SK-N-SH (cell line): Measurements from ENCODE around the gene GNPDA2. TPM values are rescaled to one million over a fixed set of nuclear protein-coding genes. Genes with fewer than 3 reads are reported as not detected.

Experiments
- CTCF ChIA-PET: fragments of 300-600, 350-600 bp; formaldehyde crosslinking; extraction: SDS; loops from one replicate; lab custom pipeline; 2021; lab: Yijun Ruan, JAX
- POLR2A ChIA-PET: fragments of 350-600 bp; sonication (Branson Sonifier 250); formaldehyde crosslinking; extraction: SDS; loops from one replicate; lab custom pipeline; 2020; ENCODE audit warnings: antibody characterized with exemption, inconsistent platforms; lab: Yijun Ruan, JAX
- DNase-seq: peaks from one replicate; pipeline ENCODE4 v3.0.0; 2012
- H2AFZ ChIP-seq: fragments of 200-600 bp; sonication (generic); 2 replicates; pipeline ENCODE4 v1.8.1; 2016; ENCODE audit warnings: antibody characterized with exemption, mild to moderate bottlenecking, low read depth
- H3F3A ChIP-seq: fragments of 200-600 bp; sonication (generic); replicated peaks from 2 replicates; pipeline ENCODE3; 2016; ENCODE audit warnings: antibody characterized with exemption, mild to moderate bottlenecking; ENCODE audit not compliant: insufficient read depth
- H3K27ac ChIP-seq, 2 experiments: fragments of 200-500 bp in 1 of 2; fragments of 200-600 bp in 1 of 2; sonication (Bioruptor generic) in 1 of 2; sonication (generic), shearing (Covaris generic) in 1 of 2; 2 replicates each; pipeline versions ENCODE4 v1.5.1 to v1.6.1; 2014 to 2016; ENCODE audit warnings: low read depth in 2 of 2, inconsistent platforms in 1 of 2, low read length in 1 of 2, mild to moderate bottlenecking in 1 of 2, mixed read lengths in 1 of 2
- H3K27me3 ChIP-seq: fragments of 200-600 bp; sonication (generic), shearing (Covaris generic); 2 replicates; pipeline ENCODE4 v1.6.1; 2016; ENCODE audit warnings: mixed run types; ENCODE audit not compliant: insufficient read depth
- H3K36me3 ChIP-seq, 2 experiments: fragments of 200-500 bp in 1 of 2; fragments of 200-600 bp in 1 of 2; sonication (Bioruptor generic) in 1 of 2; sonication (generic) in 1 of 2; replicated peaks in 1 of 2; 2 replicates each; pipeline versions ENCODE3 to v1.5.1; 2014 to 2016; ENCODE audit warnings: low read length in 1 of 2, mild to moderate bottlenecking in 1 of 2; ENCODE audit not compliant: insufficient read depth in 2 of 2, control insufficient read depth in 1 of 2
- H3K4me1 ChIP-seq, 2 experiments: fragments of 200-500 bp in 1 of 2; fragments of 200-600 bp in 1 of 2; sonication (Bioruptor generic) in 1 of 2; sonication (generic), shearing (Covaris generic) in 1 of 2; 2 replicates each; pipeline versions ENCODE4 v1.5.1 to v1.6.1; 2014 to 2016; ENCODE audit warnings: low read depth in 1 of 2, low read length in 1 of 2, mixed run types in 1 of 2; ENCODE audit not compliant: insufficient read depth in 2 of 2, control insufficient read depth in 1 of 2
- H3K4me2 ChIP-seq: fragments of 200-600 bp; sonication (generic), shearing (Covaris generic); 2 replicates; pipeline ENCODE4 v1.6.1; 2017; ENCODE audit warnings: mixed run types
- H3K4me3 ChIP-seq, 2 experiments: fragments of 200-500 bp in 1 of 2; fragments of 200-600 bp in 1 of 2; sonication (Bioruptor generic) in 1 of 2; sonication (generic), shearing (Covaris generic) in 1 of 2; 2 replicates each; pipeline versions ENCODE4 v1.5.1 to v1.8.1; 2014 to 2016; ENCODE audit warnings: low read depth in 2 of 2, inconsistent platforms in 1 of 2, low read length in 1 of 2, mild to moderate bottlenecking in 1 of 2, mixed read lengths in 1 of 2, moderate library complexity in 1 of 2
- H3K79me2 ChIP-seq: fragments of 200-600 bp; sonication (generic); 2 replicates; pipeline ENCODE4 v1.8.1; 2017; ENCODE audit warnings: mild to moderate bottlenecking; ENCODE audit not compliant: insufficient read depth
- H3K9ac ChIP-seq: fragments of 200-600 bp; sonication (generic); 2 replicates; pipeline ENCODE4 v1.6.1; 2017; ENCODE audit warnings: mixed run types
- H3K9me2 ChIP-seq: fragments of 200-600 bp; sonication (generic); 2 replicates; pipeline ENCODE4 v1.6.1; 2017; ENCODE audit warnings: mixed run types
- H3K9me3 ChIP-seq: fragments of 200-600 bp; sonication (generic); 2 replicates; pipeline ENCODE4 v1.6.1; 2017; ENCODE audit warnings: mixed run types, mild to moderate bottlenecking, moderate library complexity
- H4K20me1 ChIP-seq: fragments of 200-600 bp; sonication (generic); 2 replicates; pipeline ENCODE4 v1.6.1; 2017; ENCODE audit warnings: mild to moderate bottlenecking, mixed run types; ENCODE audit not compliant: insufficient read depth
- GATA2 ChIP-seq: sonication (generic); formaldehyde crosslinking; IDR thresholded peaks from 2 replicates; pipeline ENCODE4 v1.5.0; 2020; ENCODE audit warnings: mild to moderate bottlenecking, missing genetic modification reagents
- NRF1 ChIP-seq: IDR thresholded peaks from 2 replicates; pipeline ENCODE4 v1.6.1; 2012; ENCODE audit warnings: low read depth, mild to moderate bottlenecking, low read length
- RCOR1 ChIP-seq: fragments of 150-350 bp; IDR thresholded peaks from 2 replicates; pipeline ENCODE4 v1.6.1; 2017; ENCODE audit warnings: antibody characterized with exemption, low read length
- RFX5 ChIP-seq: IDR thresholded peaks from 2 replicates; pipeline ENCODE4 v1.6.1; 2012; ENCODE audit warnings: mild to moderate bottlenecking, improper control_type of control experiment, low read length
- TAF1 ChIP-seq: IDR thresholded peaks from 2 replicates; pipeline ENCODE4 v1.6.1; 2012; ENCODE audit warnings: low read depth, mild to moderate bottlenecking, low read length, moderate library complexity, borderline replicate concordance
- WGBS: methylation state at CpG from one replicate; pipeline ENCODE4 v1.1.6; 2017; ENCODE audit warnings: low lambda C conversion rate; 5-methylcytosine and 5-hydroxymethylcytosine counted together
- polyA plus RNA-seq, 3 experiments: library from polyadenylated mRNA; depleted of rRNA; stranded (reverse); fragments of >200 nt; gene quantifications; 2 replicates each; pipeline ENCODE4 v1.2.3, GENCODE V29; 2012
- TF ChIP-seq, protein P1 (sequence below): fragments of 150-350 bp; IDR thresholded peaks from 2 replicates; pipeline ENCODE4 v1.6.1; 2017; ENCODE audit warnings: antibody characterized with exemption, low read length, low read depth, borderline replicate concordance
- TF ChIP-seq, protein P2 (sequence below): IDR thresholded peaks from 2 replicates; pipeline ENCODE4 v1.6.1; 2012; ENCODE audit warnings: mild to moderate bottlenecking, low read depth, low read length, moderate library complexity
- TF ChIP-seq, protein P3 (sequence below): fragments of 150-350 bp; IDR thresholded peaks from 2 replicates; pipeline ENCODE4 v1.6.1; 2016; ENCODE audit warnings: mild to moderate bottlenecking, low read depth, low read length

Gene GNPDA2
- polyA plus RNA-seq, 1 of the 3 experiments (the other 2 are of a cell fraction): 7.8 TPM

DNA sequence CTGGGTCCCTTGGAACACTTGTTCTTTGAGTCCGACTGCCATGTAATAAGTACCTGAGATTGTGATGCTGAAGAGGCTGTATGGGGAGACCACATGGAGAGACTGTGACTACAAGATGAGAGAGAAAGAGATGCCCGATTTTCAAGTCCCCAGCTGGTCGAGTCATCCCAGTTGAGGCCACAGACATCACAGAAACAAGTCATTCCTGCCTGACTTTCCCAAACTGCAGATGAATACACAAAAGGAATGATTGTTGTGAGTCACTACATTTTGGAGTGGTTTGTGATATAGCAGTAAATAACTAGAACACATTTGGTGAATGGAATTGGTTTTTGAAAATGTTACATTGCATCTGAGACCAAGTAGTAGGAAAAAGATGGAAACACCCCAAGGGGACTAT is 66.0 kb downstream of the GNPDA2 start:
- ChIA-PET CTCF (interaction anchor here (0.9 kb wide), 1 partner anchor 9 kb away, joined by 3 read pairs; no protein-coding TSS in a partner anchor), POLR2A (no interaction called here)
- no peak for DNase-seq

DNA sequence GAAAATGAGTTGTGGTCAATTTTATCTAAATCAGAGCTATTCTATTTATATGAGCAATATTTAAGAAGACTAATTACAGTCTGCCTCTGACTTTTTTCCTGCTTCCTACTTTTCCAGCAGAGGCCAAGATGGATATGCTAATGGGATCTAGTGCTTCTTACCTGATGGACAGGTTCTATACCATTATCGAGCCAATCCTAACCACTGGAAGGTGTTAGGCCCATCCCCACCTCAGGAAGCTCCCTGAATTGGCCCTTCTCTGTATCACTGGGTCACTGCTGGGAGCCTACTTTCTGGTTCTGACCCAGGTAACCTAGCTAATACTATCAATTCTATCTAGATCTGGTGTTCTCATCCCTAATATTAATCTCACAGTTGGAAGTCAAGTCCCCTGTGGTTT is 74.4 kb downstream of the GNPDA2 start:
- ChIA-PET CTCF (no interaction called here), POLR2A (no interaction called here)
- Histone ChIP-seq H3F3A (no peaks in the 10 kb centered on the region), H3K9me3 (no peaks in the 10 kb centered on the region), H3K4me2 (no peak overlapping the region), H3K27me3 (no peaks in the 10 kb centered on the region), H3K4me3 (no peak overlapping the region), H3K9ac (no peak overlapping the region), H3K9me2 (no peaks in the 10 kb centered on the region), H3K4me1 (no peaks in the 10 kb centered on the region), H3K27ac (no peak overlapping the region), H3K79me2 (no peaks in the 10 kb centered on the region), H3K36me3 (no peaks in the 10 kb centered on the region), H2AFZ (no peak overlapping the region), H4K20me1 (no peaks in the 10 kb centered on the region)
- 0% methylated on average over 1 of the region's 1 CpG for WGBS
- TF ChIP-seq NRF1: no peak
- TF ChIP-seq RFX5: no peak
- TF ChIP-seq, protein P1, sequence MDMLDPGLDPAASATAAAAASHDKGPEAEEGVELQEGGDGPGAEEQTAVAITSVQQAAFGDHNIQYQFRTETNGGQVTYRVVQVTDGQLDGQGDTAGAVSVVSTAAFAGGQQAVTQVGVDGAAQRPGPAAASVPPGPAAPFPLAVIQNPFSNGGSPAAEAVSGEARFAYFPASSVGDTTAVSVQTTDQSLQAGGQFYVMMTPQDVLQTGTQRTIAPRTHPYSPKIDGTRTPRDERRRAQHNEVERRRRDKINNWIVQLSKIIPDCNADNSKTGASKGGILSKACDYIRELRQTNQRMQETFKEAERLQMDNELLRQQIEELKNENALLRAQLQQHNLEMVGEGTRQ: no peak
- TF ChIP-seq, protein P2, sequence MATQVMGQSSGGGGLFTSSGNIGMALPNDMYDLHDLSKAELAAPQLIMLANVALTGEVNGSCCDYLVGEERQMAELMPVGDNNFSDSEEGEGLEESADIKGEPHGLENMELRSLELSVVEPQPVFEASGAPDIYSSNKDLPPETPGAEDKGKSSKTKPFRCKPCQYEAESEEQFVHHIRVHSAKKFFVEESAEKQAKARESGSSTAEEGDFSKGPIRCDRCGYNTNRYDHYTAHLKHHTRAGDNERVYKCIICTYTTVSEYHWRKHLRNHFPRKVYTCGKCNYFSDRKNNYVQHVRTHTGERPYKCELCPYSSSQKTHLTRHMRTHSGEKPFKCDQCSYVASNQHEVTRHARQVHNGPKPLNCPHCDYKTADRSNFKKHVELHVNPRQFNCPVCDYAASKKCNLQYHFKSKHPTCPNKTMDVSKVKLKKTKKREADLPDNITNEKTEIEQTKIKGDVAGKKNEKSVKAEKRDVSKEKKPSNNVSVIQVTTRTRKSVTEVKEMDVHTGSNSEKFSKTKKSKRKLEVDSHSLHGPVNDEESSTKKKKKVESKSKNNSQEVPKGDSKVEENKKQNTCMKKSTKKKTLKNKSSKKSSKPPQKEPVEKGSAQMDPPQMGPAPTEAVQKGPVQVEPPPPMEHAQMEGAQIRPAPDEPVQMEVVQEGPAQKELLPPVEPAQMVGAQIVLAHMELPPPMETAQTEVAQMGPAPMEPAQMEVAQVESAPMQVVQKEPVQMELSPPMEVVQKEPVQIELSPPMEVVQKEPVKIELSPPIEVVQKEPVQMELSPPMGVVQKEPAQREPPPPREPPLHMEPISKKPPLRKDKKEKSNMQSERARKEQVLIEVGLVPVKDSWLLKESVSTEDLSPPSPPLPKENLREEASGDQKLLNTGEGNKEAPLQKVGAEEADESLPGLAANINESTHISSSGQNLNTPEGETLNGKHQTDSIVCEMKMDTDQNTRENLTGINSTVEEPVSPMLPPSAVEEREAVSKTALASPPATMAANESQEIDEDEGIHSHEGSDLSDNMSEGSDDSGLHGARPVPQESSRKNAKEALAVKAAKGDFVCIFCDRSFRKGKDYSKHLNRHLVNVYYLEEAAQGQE: no peak
- no peak for TF ChIP-seq TAF1
- DNase-seq: no peak

More for the DNA sequence above, 66.0 kb downstream of the GNPDA2 start:
- H3K27me3 ChIP-seq: no peaks in the 10 kb centered on the region; the same call in 1 of the 2 replicates
- no peaks in the 10 kb centered on the region for H3K36me3 ChIP-seq
- H4K20me1 ChIP-seq: no peaks in the 10 kb centered on the region
- WGBS: 2% methylated on average over 3 of the region's 3 CpGs
- no peak overlapping the region for H2AFZ ChIP-seq
- H3K9ac ChIP-seq: no peak overlapping the region
- no peaks in the 10 kb centered on the region for H3F3A ChIP-seq
- H3K9me3 ChIP-seq: no peaks in the 10 kb centered on the region
- TF ChIP-seq RCOR1: no peak
- TF ChIP-seq, protein P3, sequence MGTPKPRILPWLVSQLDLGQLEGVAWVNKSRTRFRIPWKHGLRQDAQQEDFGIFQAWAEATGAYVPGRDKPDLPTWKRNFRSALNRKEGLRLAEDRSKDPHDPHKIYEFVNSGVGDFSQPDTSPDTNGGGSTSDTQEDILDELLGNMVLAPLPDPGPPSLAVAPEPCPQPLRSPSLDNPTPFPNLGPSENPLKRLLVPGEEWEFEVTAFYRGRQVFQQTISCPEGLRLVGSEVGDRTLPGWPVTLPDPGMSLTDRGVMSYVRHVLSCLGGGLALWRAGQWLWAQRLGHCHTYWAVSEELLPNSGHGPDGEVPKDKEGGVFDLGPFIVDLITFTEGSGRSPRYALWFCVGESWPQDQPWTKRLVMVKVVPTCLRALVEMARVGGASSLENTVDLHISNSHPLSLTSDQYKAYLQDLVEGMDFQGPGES: no peak
- TF ChIP-seq GATA2: no peak
- H3K9me2 ChIP-seq: no peaks in the 10 kb centered on the region
- no peak overlapping the region for H3K27ac ChIP-seq
- H3K4me1 ChIP-seq: no peaks in the 10 kb centered on the region
- H3K4me3 ChIP-seq: no peak overlapping the region
- H3K4me2 ChIP-seq: no peak overlapping the region
- H3K79me2 ChIP-seq: no peaks in the 10 kb centered on the region

Other genes with a start within 250 kb of the GNPDA2 start
- not detected in 2 replicates for gene YIPF7, start 74.9 kb downstream of the GNPDA2 start, polyA plus RNA-seq (2012; rRNA removed)
- 6.3 and 8.4 TPM in 2 replicates for gene GUF1, start 48.1 kb downstream of the GNPDA2 start, polyA plus RNA-seq (2012; rRNA removed)